OCI-LY7 (cell line): ENCODE measurements around the gene ISM2.

Experiments used
- EZH2phosphoT487 ChIP-seq: fragments of 200-600 bp; sonication (generic); IDR thresholded peaks from 2 replicates; pipeline ENCODE4 v1.6.1; 2018; ENCODE audit warnings: low read depth, borderline replicate concordance, mild to moderate bottlenecking, mixed run types, antibody characterized with exemption, low read length, moderate library complexity, mixed read lengths
- TF ChIP-seq, protein P1 (sequence below): fragments of 200-600 bp; sonication (generic); conservative IDR thresholded peaks from 2 replicates; pipeline ENCODE4 v1.5.1; 2014; ENCODE audit warnings: mild to moderate bottlenecking, antibody characterized with exemption, low read length, moderate library complexity, mixed read lengths

DNA sequence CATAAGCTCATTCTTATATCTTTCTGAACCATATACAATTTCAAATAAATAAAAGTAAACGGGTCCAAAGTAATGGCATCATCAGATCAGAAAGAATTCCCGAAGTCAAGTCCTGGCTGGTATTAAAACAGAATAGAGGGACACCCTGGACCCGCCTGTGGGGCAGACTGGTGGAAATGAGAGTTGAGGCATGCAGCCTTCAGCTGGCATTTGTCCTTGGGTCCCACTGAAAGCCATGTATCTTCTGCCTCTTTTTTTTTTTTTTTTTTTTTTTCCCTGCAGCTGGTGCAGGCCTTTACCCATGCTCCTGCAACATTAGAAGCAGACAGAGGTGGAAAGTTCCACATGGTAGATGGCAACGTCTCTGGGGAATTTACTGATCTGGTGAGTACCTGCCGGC lies 30.8 kb downstream of the ISM2 start:
- TF ChIP-seq, protein P1, sequence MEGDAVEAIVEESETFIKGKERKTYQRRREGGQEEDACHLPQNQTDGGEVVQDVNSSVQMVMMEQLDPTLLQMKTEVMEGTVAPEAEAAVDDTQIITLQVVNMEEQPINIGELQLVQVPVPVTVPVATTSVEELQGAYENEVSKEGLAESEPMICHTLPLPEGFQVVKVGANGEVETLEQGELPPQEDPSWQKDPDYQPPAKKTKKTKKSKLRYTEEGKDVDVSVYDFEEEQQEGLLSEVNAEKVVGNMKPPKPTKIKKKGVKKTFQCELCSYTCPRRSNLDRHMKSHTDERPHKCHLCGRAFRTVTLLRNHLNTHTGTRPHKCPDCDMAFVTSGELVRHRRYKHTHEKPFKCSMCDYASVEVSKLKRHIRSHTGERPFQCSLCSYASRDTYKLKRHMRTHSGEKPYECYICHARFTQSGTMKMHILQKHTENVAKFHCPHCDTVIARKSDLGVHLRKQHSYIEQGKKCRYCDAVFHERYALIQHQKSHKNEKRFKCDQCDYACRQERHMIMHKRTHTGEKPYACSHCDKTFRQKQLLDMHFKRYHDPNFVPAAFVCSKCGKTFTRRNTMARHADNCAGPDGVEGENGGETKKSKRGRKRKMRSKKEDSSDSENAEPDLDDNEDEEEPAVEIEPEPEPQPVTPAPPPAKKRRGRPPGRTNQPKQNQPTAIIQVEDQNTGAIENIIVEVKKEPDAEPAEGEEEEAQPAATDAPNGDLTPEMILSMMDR: no peak
- TF ChIP-seq EZH2phosphoT487: no peak
